ENCODE data around the gene AP2B1. TPM values are rescaled to one million over a fixed set of nuclear protein-coding genes. Genes with fewer than 3 reads are reported as not detected.

Gene AP2B1
- total RNA-seq, 2 experiments from 2014 or later: 180 to 185 TPM

- POLR2A ChIA-PET: interaction anchor here (0.6 kb wide), 1 partner anchor 1183 kb away, joined by 4 read pairs; no protein-coding TSS in a partner anchor
- Mint-ChIP-seq H3K27ac (no peak overlapping the region), H3K4me3 (no peak overlapping the region), H3K36me3 (ENCODE audit: low read depth) (peaks cover 12% of the 10 kb centered on the region), H3K27me3 (peaks cover 6% of the 10 kb centered on the region), H3K4me1 (peaks cover 12% of the 10 kb centered on the region), H3K9me3 (no peaks in the 10 kb centered on the region)
- DNase-seq: no peak
- CTCF ChIA-PET: interaction anchor here (1.3 kb wide), 1 partner anchor 10 kb away, joined by 3 read pairs; no protein-coding TSS in a partner anchor
Measured at GRCh38 chr17:35726953-35727460, 139.9 kb downstream of the AP2B1 start.

DNA sequence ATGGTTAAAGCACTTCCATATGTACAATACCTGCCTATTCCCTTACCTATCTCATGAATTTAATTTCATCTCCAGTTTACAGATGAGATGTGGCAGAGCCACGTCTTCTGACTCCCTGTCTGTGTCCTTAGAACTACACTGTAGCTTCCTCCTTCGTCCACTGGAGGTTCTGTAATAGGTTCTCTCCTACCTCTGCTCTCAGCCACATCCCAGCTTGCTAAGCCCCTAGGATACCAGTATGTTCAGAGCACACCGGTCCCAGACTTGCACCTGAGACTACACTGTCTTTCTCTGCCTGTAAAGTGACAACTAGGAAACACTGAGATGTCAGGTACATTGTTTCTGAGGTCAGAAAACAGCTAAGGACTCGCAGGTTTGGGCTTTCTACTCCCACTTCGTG lies 140.5 kb downstream of the AP2B1 start:
- Mint-ChIP-seq H3K36me3 (ENCODE audit: low read depth) (peaks cover 11% of the 10 kb centered on the region), H3K4me1 (peaks cover 12% of the 10 kb centered on the region), H3K9me3 (no peaks in the 10 kb centered on the region), H3K27me3 (peaks cover 10% of the 10 kb centered on the region), H3K27ac (no peak overlapping the region), H3K4me3 (no peak overlapping the region)
- no peak for DNase-seq
- POLR2A ChIA-PET: no interaction called here
- CTCF ChIA-PET: interaction anchor here (1.2 to 1.3 kb wide), 2 partner anchors 20 to 37 kb away, joined by 3 to 5 read pairs; no protein-coding TSS in a partner anchor

DNA sequence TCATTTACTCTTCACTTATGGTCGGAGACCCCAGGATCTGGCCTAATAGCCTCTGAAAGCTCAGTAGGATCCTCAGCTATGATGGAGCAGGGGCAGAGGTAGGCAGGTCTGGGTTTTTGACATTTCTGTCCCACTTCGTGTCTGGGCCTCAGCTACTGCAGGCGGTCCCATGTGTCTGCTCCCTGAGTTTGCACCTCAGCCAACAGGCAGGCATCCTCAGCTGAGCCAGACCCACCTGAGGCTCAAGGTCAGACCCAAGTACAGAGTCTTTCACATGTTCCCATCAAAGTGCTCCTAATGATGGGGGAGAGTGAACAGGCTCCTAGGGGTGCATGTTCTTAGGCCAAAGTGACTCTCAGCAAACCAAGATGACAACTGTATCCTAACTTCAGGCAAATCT lies 141.4 kb downstream of the AP2B1 start:
- H3K27me3 Mint-ChIP-seq: peaks cover 14% of the 10 kb centered on the region
- H3K4me3 Mint-ChIP-seq: no peak overlapping the region
- no peak for DNase-seq
- ChIA-PET POLR2A (no interaction called here), CTCF (interaction anchor here (1.2 to 1.6 kb wide), 3 partner anchors 13 to 36 kb away, joined by 3 to 5 read pairs (median 3); no protein-coding TSS in a partner anchor)
- no peak overlapping the region for H3K27ac Mint-ChIP-seq
- H3K4me1 Mint-ChIP-seq: peaks cover 12% of the 10 kb centered on the region
- no peaks in the 10 kb centered on the region for H3K9me3 Mint-ChIP-seq
- peaks cover 11% of the 10 kb centered on the region for H3K36me3 Mint-ChIP-seq (ENCODE audit: low read depth)

GRCh38 chr17:35729405-35729833 lies 142.3 kb downstream of the AP2B1 start:
- CTCF ChIA-PET: interaction anchor here (1.6 kb wide), 1 partner anchor 14 kb away, joined by 3 read pairs; no protein-coding TSS in a partner anchor
- DNase-seq: no peak
- peaks cover 5% of the 10 kb centered on the region for H3K36me3 Mint-ChIP-seq (ENCODE audit: low read depth)
- H3K27me3 Mint-ChIP-seq: peaks cover 14% of the 10 kb centered on the region
- peaks cover 12% of the 10 kb centered on the region for H3K4me1 Mint-ChIP-seq
- no peak overlapping the region for H3K4me3 Mint-ChIP-seq
- POLR2A ChIA-PET: no interaction called here
- no peak overlapping the region for H3K27ac Mint-ChIP-seq
- H3K9me3 Mint-ChIP-seq: no peaks in the 10 kb centered on the region

GRCh38 chr17:35730400-35731005 lies 143.4 kb downstream of the AP2B1 start:
- Mint-ChIP-seq H3K27ac (no peak overlapping the region), H3K9me3 (no peaks in the 10 kb centered on the region), H3K27me3 (peaks cover 14% of the 10 kb centered on the region), H3K36me3 (ENCODE audit: low read depth) (peaks cover 3% of the 10 kb centered on the region), H3K4me3 (peak overlapping the region; percentile 49), H3K4me1 (peaks cover 12% of the 10 kb centered on the region)
- CTCF ChIA-PET: interaction anchor here (1.2 to 1.8 kb wide), 4 partner anchors 8 to 34 kb away, joined by 3 to 5 read pairs (median 4); no protein-coding TSS in a partner anchor
- no peak for DNase-seq
- POLR2A ChIA-PET: interaction anchor here (0.6 to 0.8 kb wide), 2 partner anchors 538 to 876 kb away, joined by 3 read pairs; no protein-coding TSS in a partner anchor

GRCh38 chr17:35731239-35731916 lies 144.3 kb downstream of the AP2B1 start, which contains the start of gene RASL10B:
Gene RASL10B, plus strand, starts transcription at chr17:35731639. Its CDS starts 3,546 bp downstream, at chr17:35735185.
- CTCF ChIA-PET: interaction anchor here (1.2 to 1.8 kb wide), 4 partner anchors 9 to 33 kb away, joined by 3 to 5 read pairs (median 4); no protein-coding TSS in a partner anchor
- Mint-ChIP-seq H3K4me3 (peak within 1 kb of the TSS; percentile 49), H3K36me3 (ENCODE audit: low read depth) (peaks cover 2% of the 10 kb centered on the region), H3K9me3 (no peaks in the 10 kb centered on the region), H3K27me3 (peaks cover 14% of the 10 kb centered on the region), H3K27ac (no peak within 1 kb of the TSS), H3K4me1 (peaks cover 12% of the 10 kb centered on the region)
- peak; percentile 46 for DNase-seq
- POLR2A ChIA-PET: interaction anchor here (0.8 kb wide), 1 partner anchor 875 kb away, joined by 3 read pairs; no protein-coding TSS in a partner anchor

GRCh38 chr17:35731917-35732805 lies 145.0 kb downstream of the AP2B1 start:
- H3K27me3 Mint-ChIP-seq: peaks cover 14% of the 10 kb centered on the region
- no peaks in the 10 kb centered on the region for H3K9me3 Mint-ChIP-seq
- H3K36me3 Mint-ChIP-seq (ENCODE audit: low read depth): peaks cover 2% of the 10 kb centered on the region
- no peak overlapping the region for H3K27ac Mint-ChIP-seq
- DNase-seq: no peak
- POLR2A ChIA-PET: no interaction called here
- CTCF ChIA-PET: interaction anchor here (0.6 to 1.8 kb wide), 4 partner anchors 10 to 215 kb away, joined by 3 to 5 read pairs (median 4); no protein-coding TSS in a partner anchor
- H3K4me1 Mint-ChIP-seq: peaks cover 12% of the 10 kb centered on the region
- H3K4me3 Mint-ChIP-seq: peak overlapping the region; percentile 46

DNA sequence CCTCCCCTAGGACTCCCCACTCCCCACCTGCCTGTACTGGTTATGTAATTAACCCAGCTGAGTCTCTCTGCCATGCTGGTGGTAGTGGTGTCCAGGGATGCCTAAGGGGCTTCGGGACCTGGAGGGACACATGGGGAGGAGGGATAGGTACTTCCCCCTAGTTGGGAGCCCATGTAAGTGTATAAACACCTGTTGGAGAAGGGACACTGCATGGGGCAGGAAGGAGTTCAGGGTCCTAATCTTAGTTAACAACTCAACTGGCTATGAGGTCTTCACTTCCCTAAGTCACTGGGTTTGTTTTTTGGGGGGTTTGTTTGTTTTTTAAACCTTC lies 145.6 kb downstream of the AP2B1 start:
- H3K4me1 Mint-ChIP-seq: peaks cover 12% of the 10 kb centered on the region
- H3K27me3 Mint-ChIP-seq: peaks cover 14% of the 10 kb centered on the region
- H3K36me3 Mint-ChIP-seq (ENCODE audit: low read depth): peaks cover 2% of the 10 kb centered on the region
- H3K9me3 Mint-ChIP-seq: no peaks in the 10 kb centered on the region
- H3K4me3 Mint-ChIP-seq: no peak overlapping the region
- ChIA-PET CTCF (interaction anchor here (0.6 to 1.0 kb wide), 3 partner anchors 9 to 215 kb away, joined by 3 to 4 read pairs (median 3); no protein-coding TSS in a partner anchor), POLR2A (no interaction called here)
- H3K27ac Mint-ChIP-seq: no peak overlapping the region
- DNase-seq: no peak

GRCh38 chr17:35733366-35733765 lies 146.2 kb downstream of the AP2B1 start:
- Mint-ChIP-seq H3K36me3 (ENCODE audit: low read depth) (peaks cover 2% of the 10 kb centered on the region), H3K4me1 (peaks cover 12% of the 10 kb centered on the region), H3K9me3 (no peaks in the 10 kb centered on the region), H3K27me3 (peaks cover 14% of the 10 kb centered on the region), H3K27ac (no peak overlapping the region), H3K4me3 (no peak overlapping the region)
- ChIA-PET POLR2A (no interaction called here), CTCF (interaction anchor here (1.0 kb wide), 3 partner anchors 8 to 31 kb away, joined by 3 to 4 read pairs (median 3); no protein-coding TSS in a partner anchor)
- no peak for DNase-seq

GRCh38 chr17:35734396-35734795 lies 147.3 kb downstream of the AP2B1 start:
- CTCF ChIA-PET: interaction anchor here (1.0 kb wide), 1 partner anchor 13 kb away, joined by 3 read pairs; no protein-coding TSS in a partner anchor
- Mint-ChIP-seq H3K27me3 (peaks cover 17% of the 10 kb centered on the region), H3K9me3 (no peaks in the 10 kb centered on the region), H3K4me1 (peaks cover 12% of the 10 kb centered on the region), H3K27ac (no peak overlapping the region), H3K36me3 (ENCODE audit: low read depth) (peaks cover 2% of the 10 kb centered on the region), H3K4me3 (no peak overlapping the region)
- DNase-seq: no peak
- POLR2A ChIA-PET: no interaction called here

DNA sequence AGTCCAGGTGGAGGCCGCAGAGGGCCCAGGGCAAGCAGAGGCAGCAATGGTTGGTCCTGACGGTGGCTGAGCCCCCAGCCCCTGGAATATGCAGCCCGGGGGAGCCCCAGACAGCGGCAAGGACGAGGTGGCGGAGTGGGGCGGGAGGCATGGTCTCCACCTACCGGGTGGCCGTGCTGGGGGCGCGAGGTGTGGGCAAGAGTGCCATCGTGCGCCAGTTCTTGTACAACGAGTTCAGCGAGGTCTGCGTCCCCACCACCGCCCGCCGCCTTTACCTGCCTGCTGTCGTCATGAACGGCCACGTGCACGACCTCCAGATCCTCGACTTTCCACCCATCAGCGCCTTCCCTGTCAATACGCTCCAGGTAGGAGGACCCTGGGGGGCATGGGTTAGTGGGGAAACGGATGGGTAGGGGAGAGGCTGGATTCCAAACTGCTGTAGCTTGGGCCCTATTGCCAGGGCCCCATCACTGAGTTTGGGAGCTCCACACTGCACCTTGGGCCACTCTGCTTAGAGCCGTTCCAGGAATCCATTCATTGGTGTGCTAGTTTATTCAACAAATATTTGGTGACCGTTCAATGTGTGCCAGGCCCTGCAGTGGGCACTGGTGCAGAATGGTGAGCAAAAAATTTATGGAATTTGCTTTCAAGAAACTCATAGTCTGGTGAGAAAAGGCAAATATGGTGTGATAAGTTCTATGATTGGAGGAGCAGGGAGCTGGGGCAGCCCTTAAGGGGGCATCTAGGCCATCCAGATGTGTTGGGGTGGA lies 148.1 kb downstream of the AP2B1 start:
- no peak overlapping the region for H3K27ac Mint-ChIP-seq
- DNase-seq: no peak
- peaks cover 2% of the 10 kb centered on the region for H3K36me3 Mint-ChIP-seq (ENCODE audit: low read depth)
- POLR2A ChIA-PET: no interaction called here
- H3K9me3 Mint-ChIP-seq: no peaks in the 10 kb centered on the region
- H3K27me3 Mint-ChIP-seq: peaks cover 26% of the 10 kb centered on the region
- CTCF ChIA-PET: no interaction called here
- H3K4me3 Mint-ChIP-seq: no peak overlapping the region
- H3K4me1 Mint-ChIP-seq: peaks cover 11% of the 10 kb centered on the region

Measured in activated CD4-positive, alpha-beta T cell treated with anti-CD3 and anti-CD28 coated beads, Interleukin-2, amount 10 ng/mL, durations not matched to agents 7 days and 5 days (primary cell).